Cardiac fibroblast (primary cell): ENCODE data around the gene RGL1.
A peak's percentile ranks its signal among the peaks of the same experiment; 100 is the strongest.

Experiments used
- DNase-seq, 2 donors: peaks; one replicate each; pipeline versions ENCODE4 v3.0.0 to v3.0.0-alpha.2; 2010; ENCODE audit warnings: low read depth in 2 of 2
- H3K4me3 ChIP-seq, 2 donors: replicated peaks in 1 of 2; 1 replicate in 1 of 2; 2 replicates in 1 of 2; pipeline ENCODE4 v1.5.1; 2011; ENCODE audit warnings: low read depth in 2 of 2, low read length in 2 of 2, mild to moderate bottlenecking in 2 of 2, moderate library complexity in 1 of 2
- TF ChIP-seq, protein P1 (sequence below): IDR thresholded peaks from one replicate; pipeline ENCODE4 v1.5.1; 2011; ENCODE audit warnings: low read depth, mild to moderate bottlenecking, low read length, inconsistent platforms

RGL1 gene

GRCh38 chr1:183896466-183897048 is 91.6 kb downstream of the RGL1 start:
- peak; percentile 66 to 71 for DNase-seq
- TF ChIP-seq, protein P1, sequence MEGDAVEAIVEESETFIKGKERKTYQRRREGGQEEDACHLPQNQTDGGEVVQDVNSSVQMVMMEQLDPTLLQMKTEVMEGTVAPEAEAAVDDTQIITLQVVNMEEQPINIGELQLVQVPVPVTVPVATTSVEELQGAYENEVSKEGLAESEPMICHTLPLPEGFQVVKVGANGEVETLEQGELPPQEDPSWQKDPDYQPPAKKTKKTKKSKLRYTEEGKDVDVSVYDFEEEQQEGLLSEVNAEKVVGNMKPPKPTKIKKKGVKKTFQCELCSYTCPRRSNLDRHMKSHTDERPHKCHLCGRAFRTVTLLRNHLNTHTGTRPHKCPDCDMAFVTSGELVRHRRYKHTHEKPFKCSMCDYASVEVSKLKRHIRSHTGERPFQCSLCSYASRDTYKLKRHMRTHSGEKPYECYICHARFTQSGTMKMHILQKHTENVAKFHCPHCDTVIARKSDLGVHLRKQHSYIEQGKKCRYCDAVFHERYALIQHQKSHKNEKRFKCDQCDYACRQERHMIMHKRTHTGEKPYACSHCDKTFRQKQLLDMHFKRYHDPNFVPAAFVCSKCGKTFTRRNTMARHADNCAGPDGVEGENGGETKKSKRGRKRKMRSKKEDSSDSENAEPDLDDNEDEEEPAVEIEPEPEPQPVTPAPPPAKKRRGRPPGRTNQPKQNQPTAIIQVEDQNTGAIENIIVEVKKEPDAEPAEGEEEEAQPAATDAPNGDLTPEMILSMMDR, result no peak

GRCh38 chr1:183898001-183898396 is 93.1 kb downstream of the RGL1 start:
- no peak for DNase-seq
- H3K4me3 ChIP-seq, result no peak overlapping the region
- TF ChIP-seq, protein P1, result no peak

More at GRCh38 chr1:183896466-183897048, 91.6 kb downstream of the RGL1 start:
- H3K4me3 ChIP-seq, result no peak overlapping the region

DNA sequence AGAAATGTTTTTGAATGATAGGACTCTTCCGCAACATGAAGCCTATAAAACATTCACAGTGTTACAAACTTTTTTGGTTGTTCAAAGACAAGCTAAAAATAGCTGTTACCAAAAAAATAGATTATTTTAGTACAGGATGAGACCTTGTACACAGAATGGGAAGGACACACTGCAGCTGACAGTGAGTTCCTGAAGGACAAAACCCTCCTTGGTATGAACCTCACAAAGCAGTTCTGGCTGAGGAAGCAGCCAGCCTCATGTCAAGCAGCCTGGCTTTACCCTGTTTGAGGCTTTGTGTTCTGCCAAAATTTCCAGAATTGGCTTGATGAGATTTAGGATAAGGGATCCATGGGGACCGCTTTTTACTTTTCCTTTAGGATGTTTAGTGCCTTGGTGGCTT is 93.7 kb downstream of the RGL1 start:
- TF ChIP-seq, protein P1, result no peak
- H3K4me3 ChIP-seq, result no peak overlapping the region
- no peak for DNase-seq

- DNase-seq, result peak; percentile 15 to 40
- TF ChIP-seq, protein P1, result no peak
- H3K4me3 ChIP-seq, result no peak overlapping the region
Measured at GRCh38 chr1:183901748-183902330, 96.9 kb downstream of the RGL1 start.

DNA sequence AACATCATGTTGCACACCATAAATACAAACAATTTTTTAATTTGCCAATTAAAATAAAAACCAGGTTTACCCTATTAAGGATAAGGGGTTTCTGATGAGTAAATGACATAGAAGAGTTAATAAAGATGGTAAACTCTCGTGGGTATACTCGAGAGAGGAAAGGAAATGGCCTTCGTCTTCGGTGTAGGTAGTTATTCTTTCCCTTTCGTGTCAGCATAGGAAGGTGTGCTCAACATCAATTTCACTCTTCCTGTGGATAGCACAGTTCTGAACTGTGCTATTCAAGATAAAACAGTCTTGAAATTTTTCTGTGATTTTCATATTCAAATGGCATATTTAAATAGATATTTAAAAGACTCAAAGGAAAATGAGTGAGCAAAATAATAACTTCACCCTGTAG is 98.2 kb downstream of the RGL1 start:
- no peak overlapping the region for H3K4me3 ChIP-seq
- DNase-seq, result no peak
- TF ChIP-seq, protein P1, result no peak

GRCh38 chr1:183905508-183906113 is 100.7 kb downstream of the RGL1 start:
- H3K4me3 ChIP-seq, result no peak overlapping the region
- TF ChIP-seq, protein P1, result no peak
- no peak for DNase-seq
